H1 (cell line): ENCODE results near the gene SP9. TPM values are rescaled to one million over a fixed set of nuclear protein-coding genes. Genes with fewer than 3 reads are reported as not detected.

ENCODE experiments used
- ASH2L ChIP-seq: fragments of 200-600, 300-600 bp; sonication (generic); IDR thresholded peaks from one replicate; pipeline ENCODE4 v1.7.1; 2017; ENCODE audit warnings: low read length
- GABPA ChIP-seq: IDR thresholded peaks from 2 replicates; pipeline ENCODE4 v1.6.1; 2011; ENCODE audit warnings: mild to moderate bottlenecking, low read length, moderate library complexity, borderline replicate concordance; ENCODE audit not compliant: insufficient read depth
- POU5F1 ChIP-seq: IDR thresholded peaks from 2 replicates; pipeline ENCODE4 v1.6.1; 2011; ENCODE audit warnings: low read depth, mild to moderate bottlenecking, low read length, moderate library complexity
- RNF2 ChIP-seq: fragments of 200-900, 300-1000 bp; sonication (generic); IDR thresholded peaks from 2 replicates; pipeline ENCODE4 v1.7.1; 2016; ENCODE audit warnings: borderline replicate concordance, low read depth, mild to moderate bottlenecking, antibody characterized with exemption, low read length; ENCODE audit not compliant: poor library complexity, severe bottlenecking; ENCODE audit errors: missing control alignments
- polyA plus RNA-seq, 7 experiments: library from polyadenylated mRNA; depleted of rRNA in 3 of 7; stranded (reverse) in 5 of 7; unstranded in 2 of 7; fragments of >200 nt in 5 of 7; fragments of 200-250 nt in 2 of 7; gene quantifications; 1 replicate in 5 of 7; 2 replicates in 1 of 7; 4 replicates in 1 of 7; pipeline versions ENCODE4 v1.2.1 to v1.2.3, GENCODE V29; 2011 to 2013; ENCODE audit warnings: missing spikeins in 2 of 7, mixed read lengths in 2 of 7
- total RNA-seq: library from RNA; stranded (reverse); fragmentation: NEBNext Ultra II Directional; extraction: Animal tissue kit (Norgen Biotek cat#: 25700); gene quantifications from 2 replicates; pipeline ENCODE4 v1.2.1, GENCODE V29; 2021

The SP9 gene
- total and polyA plus RNA-seq, 2 of the 8 experiments (the other 6 are each of a cell fraction or from before 2014, with no cell fraction given): 0.03 to 0.11 TPM

DNA sequence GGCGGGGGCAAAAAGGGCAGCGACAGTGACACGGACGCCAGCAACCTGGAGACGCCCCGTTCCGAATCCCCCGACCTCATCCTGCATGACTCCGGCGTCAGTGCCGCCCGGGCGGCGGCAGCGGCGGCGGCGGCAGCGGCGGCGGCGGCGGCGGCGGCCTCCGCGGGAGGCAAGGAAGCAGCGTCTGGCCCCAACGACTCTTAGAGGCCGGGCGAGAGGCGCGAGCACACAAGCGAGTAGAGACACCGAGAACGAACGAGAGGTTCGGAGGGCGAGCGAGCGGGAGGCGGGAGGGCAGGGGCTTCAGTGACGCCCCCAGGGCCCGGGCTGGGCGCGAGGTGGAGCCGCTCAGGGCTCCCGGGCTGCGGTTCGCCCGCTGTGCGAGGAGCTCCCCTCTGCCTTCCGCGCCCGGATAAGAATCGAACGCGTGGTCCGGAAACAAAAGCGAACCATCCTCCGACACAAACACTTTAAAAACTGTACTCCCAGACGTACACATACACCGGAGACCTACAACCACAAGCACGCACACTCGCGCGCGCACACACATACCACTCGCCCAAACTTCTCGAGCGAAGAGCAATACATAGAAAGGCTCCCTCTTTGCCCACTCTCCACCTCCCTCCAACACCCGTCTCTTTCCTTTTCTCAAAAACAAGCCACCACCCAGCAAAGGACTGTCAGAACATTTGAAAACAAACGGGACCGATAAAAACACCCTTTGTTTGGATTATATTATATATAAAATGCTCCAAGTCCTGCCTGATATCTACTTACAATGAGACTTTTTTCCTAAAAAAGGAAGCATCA lies 2.8 kb downstream of the SP9 start (continued):
- no peak for TF ChIP-seq POU5F1
- peak; percentile 85 for TF ChIP-seq ASH2L
- TF ChIP-seq GABPA: no peak
- TF ChIP-seq RNF2: peak; percentile 84
